ENCODE measurements around the gene PLPP7.

PLPP7 gene

GRCh38 chr9:131284856-131285255 is 4.7 kb upstream of the PLPP7 start:
- H3K4me3 ChIP-seq (replicated peaks; ENCODE audit: low read depth, low read length) = no peak overlapping the region
- TF ChIP-seq, protein P1, sequence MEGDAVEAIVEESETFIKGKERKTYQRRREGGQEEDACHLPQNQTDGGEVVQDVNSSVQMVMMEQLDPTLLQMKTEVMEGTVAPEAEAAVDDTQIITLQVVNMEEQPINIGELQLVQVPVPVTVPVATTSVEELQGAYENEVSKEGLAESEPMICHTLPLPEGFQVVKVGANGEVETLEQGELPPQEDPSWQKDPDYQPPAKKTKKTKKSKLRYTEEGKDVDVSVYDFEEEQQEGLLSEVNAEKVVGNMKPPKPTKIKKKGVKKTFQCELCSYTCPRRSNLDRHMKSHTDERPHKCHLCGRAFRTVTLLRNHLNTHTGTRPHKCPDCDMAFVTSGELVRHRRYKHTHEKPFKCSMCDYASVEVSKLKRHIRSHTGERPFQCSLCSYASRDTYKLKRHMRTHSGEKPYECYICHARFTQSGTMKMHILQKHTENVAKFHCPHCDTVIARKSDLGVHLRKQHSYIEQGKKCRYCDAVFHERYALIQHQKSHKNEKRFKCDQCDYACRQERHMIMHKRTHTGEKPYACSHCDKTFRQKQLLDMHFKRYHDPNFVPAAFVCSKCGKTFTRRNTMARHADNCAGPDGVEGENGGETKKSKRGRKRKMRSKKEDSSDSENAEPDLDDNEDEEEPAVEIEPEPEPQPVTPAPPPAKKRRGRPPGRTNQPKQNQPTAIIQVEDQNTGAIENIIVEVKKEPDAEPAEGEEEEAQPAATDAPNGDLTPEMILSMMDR (IDR thresholded peaks at IDR 0.05; ENCODE audit: low read length, missing control alignments) = no peak
- DNase-seq (ENCODE audit: low read depth) = no peak

DNA sequence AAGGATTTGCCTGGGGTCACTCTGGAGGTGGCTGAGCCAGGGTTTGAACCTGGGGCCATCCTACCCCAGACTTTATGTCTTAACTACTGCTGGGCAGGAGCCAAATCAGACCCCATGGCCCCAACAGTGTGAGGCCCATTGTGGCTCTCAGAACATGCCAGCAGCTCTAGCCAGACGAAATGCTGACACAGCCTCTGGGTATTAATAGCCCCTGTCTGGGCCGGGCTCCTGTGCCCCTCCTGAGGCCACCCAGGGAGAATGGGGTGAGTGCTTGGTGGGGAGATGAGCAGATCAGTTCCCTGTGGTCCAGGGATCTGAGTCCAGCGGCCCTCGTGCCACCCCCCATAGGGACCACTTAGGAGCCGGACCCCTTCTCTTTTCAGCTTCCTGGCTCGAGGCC is 2.2 kb upstream of the PLPP7 start:
- H3K4me3 ChIP-seq (replicated peaks; ENCODE audit: low read depth, low read length) = no peak overlapping the region
- no peak for DNase-seq (ENCODE audit: low read depth)
- TF ChIP-seq, protein P1 (IDR thresholded peaks at IDR 0.05; ENCODE audit: low read length, missing control alignments) = no peak

- no peak overlapping the region for H3K4me3 ChIP-seq (replicated peaks; ENCODE audit: low read depth, low read length)
- TF ChIP-seq, protein P1 (IDR thresholded peaks at IDR 0.05; ENCODE audit: low read length, missing control alignments) = no peak
- DNase-seq (ENCODE audit: low read depth) = no peak
These were observed 1.3 kb upstream of the PLPP7 start for GRCh38 chr9:131288217-131288616.

DNA sequence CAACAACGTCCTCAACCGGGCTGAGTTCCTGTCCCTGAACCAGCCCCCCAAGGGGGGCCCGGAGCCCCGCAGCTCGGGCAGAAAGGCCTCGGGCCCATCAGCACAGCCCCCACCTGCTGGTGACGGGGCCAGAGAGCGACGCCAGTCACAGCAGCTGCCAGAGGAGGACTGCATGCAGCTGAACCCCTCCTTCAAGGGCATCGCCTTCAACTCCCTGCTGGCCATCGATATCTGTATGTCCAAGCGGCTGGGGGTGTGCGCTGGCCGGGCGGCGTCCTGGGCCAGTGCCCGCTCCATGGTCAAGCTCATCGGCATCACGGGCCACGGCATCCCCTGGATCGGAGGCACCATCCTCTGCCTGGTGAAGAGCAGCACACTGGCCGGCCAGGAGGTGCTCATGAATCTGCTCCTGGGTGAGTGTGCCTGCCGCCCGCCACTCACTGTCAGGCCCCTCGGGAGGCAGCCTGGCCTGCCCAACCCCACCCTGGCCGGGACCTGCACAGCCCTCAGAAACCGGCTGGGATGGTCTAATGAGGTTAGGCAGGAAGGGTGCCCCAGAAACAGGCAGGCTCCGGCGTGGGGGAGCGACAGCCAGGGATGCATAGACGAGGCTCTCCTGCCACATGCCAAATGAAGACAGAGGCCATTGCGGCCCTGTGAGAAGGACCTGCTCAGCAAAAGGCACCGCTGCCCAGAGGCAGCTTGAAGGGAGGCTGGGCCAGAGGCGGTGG is 678 bp downstream of the PLPP7 start:
- peak overlapping the region; percentile 27 for H3K4me3 ChIP-seq (replicated peaks; ENCODE audit: low read depth, low read length)

DNA sequence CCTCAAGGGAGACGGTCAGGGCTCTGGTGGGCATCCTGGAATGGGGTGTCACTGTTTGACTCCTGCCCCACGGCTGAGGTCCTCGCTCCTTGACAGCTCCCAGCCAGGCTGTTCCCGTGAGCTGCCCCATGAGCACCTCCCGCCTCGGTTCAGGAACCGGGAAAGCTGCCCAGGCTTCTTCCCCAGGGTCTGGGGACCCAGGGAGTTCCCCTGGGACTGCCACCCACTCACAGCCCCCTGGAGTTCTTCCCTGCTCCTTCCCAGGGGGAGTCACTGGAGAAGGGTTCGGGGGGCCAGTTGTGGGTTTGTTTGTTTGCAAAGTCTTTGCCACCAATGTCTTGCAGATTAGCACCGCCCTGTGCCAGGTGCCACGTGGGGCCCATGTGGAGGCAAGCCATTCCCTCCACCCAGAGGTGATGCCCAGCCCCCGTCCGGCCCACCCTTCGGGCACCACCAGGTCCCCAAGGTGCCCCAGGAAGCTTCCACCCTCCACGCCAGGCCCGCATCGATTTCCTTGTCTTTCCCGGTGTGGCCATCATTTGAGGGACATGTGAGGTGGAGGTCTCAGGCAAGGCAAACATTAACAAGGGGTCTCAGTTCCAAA is 1.3 kb downstream of the PLPP7 start:
- TF ChIP-seq, protein P1 (IDR thresholded peaks at IDR 0.05; ENCODE audit: low read length, missing control alignments) = no peak
- no peak overlapping the region for H3K4me3 ChIP-seq (replicated peaks; ENCODE audit: low read depth, low read length)
- DNase-seq (ENCODE audit: low read depth) = no peak

More for the DNA sequence above, 678 bp downstream of the PLPP7 start:
- DNase-seq (ENCODE audit: low read depth) = no peak
- TF ChIP-seq, protein P1 (IDR thresholded peaks at IDR 0.05; ENCODE audit: low read length, missing control alignments) = no peak

DNA sequence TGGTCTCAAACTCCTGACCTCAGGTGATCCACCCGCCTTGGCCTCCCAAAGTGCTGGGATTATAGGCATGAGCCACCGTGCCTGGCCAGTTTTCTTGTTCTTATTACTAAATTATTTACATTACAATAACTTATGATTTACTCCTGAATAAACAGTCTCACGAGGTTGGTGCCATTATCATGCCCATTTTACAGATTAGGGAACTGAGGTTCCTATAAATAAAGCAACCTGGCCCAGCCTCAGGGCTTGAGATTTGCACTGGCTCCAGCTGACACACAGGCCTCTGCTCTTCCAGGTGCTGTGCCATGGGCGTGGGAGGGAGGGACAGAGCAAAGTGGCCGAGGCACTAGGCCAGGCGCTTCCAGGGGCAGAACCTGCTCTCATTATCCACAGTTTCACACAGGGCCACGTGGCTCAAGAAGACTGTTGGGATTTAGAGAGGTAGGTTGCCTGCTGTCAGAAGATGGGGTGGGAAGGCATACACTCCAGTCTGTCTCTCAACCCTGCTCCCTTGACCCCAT is 2.3 kb downstream of the PLPP7 start:
- no peak for DNase-seq (ENCODE audit: low read depth)
- H3K4me3 ChIP-seq (replicated peaks; ENCODE audit: low read depth, low read length) = no peak overlapping the region
- TF ChIP-seq, protein P1 (IDR thresholded peaks at IDR 0.05; ENCODE audit: low read length, missing control alignments) = no peak
